ENCODE data around the gene HRH3.

- TF ChIP-seq CTCF (IDR thresholded peaks at IDR 0.05) (no peak), POLR2A (IDR thresholded peaks at IDR 0.05) (no peak), EP300 (IDR thresholded peaks at IDR 0.05) (no peak)
These were observed 6.0 kb downstream of the HRH3 start for GRCh38 chr20:62214067-62214466.

Measured in ovary (tissue), 3 donors.